ENCODE data around the gene REM2. TPM values are rescaled to one million over a fixed set of nuclear protein-coding genes. Genes with fewer than 3 reads are reported as not detected.
A peak's percentile ranks its signal among the peaks of the same experiment; 100 is the strongest.

The REM2 gene
- total and polyA plus RNA-seq, 2 donors (not counting 1 experiment from before 2014, with no cell fraction given), result 0.06 to 0.17 TPM

- no peaks in the 10 kb centered on the region for H3K9me3 ChIP-seq (ENCODE audit: control insufficient read depth, insufficient read depth, low read depth, low read length)
- peak overlapping the region; percentile 51 for H3K9ac ChIP-seq (ENCODE audit: insufficient read depth, low read length)
- H3K27me3 ChIP-seq (ENCODE audit: control insufficient read depth, insufficient read depth, low read length), result no peaks in the 10 kb centered on the region
- no peaks in the 10 kb centered on the region for H3K36me3 ChIP-seq (ENCODE audit: control insufficient read depth, insufficient read depth, low read length)
- peak overlapping the region; percentile 79 for H2AFZ ChIP-seq (ENCODE audit: low read length)
- peak; percentile 61 to 65 for DNase-seq (ENCODE audit: low read depth in 2 of 2)
- peak overlapping the region; percentile 15 to 79 (median 54) for H3K4me3 ChIP-seq (replicated peaks in 1 of 4; ENCODE audit: control extremely low read depth in 1 of 4, insufficient read depth in 1 of 4, low read depth in 3 of 4, low read length in 4 of 4)
- TF ChIP-seq CTCF (conservative IDR thresholded peaks at IDR 0.05 in 1 of 2, IDR thresholded peaks at IDR 0.05 in 1 of 2; ENCODE audit: low read depth in 1 of 2, low read length in 2 of 2), result no peak
- TF ChIP-seq EZH2 (IDR thresholded peaks at IDR 0.05; ENCODE audit: low read length, missing control alignments), result no peak
- H4K20me1 ChIP-seq (ENCODE audit: control insufficient read depth, extremely low read depth, insufficient read depth, low read length), result no peaks in the 10 kb centered on the region
- peaks cover 7% of the 10 kb centered on the region for H3K4me1 ChIP-seq (ENCODE audit: control insufficient read depth, extremely low read depth, insufficient read depth, low read length)
- H3K4me2 ChIP-seq (ENCODE audit: extremely low read depth, insufficient read depth, low read length), result peak overlapping the region; percentile 38
- H3K79me2 ChIP-seq (ENCODE audit: control insufficient read depth, insufficient read depth, low read length), result no peaks in the 10 kb centered on the region
- H3K27ac ChIP-seq (ENCODE audit: insufficient read depth, low read length), result peak overlapping the region; percentile 1
Observed at GRCh38 chr14:22886500-22887259, 3.7 kb downstream of the REM2 start.

GRCh38 chr14:22887260-22887989 is 4.4 kb downstream of the REM2 start:
- H3K9ac ChIP-seq (ENCODE audit: insufficient read depth, low read length), result peak overlapping the region; percentile 51

More at GRCh38 chr14:22887260-22887989, 4.4 kb downstream of the REM2 start:
- H3K36me3 ChIP-seq (ENCODE audit: control insufficient read depth, insufficient read depth, low read length), result no peaks in the 10 kb centered on the region
- H3K27ac ChIP-seq (ENCODE audit: insufficient read depth, low read length), result peak overlapping the region; percentile 1
- peak overlapping the region; percentile 38 for H3K4me2 ChIP-seq (ENCODE audit: extremely low read depth, insufficient read depth, low read length)
- H3K4me3 ChIP-seq (replicated peaks in 1 of 4; ENCODE audit: control extremely low read depth in 1 of 4, insufficient read depth in 1 of 4, low read depth in 3 of 4, low read length in 4 of 4), result peak overlapping the region; percentile 15 to 79 (median 41)
- DNase-seq (ENCODE audit: low read depth in 2 of 2), result peak; percentile 79 to 90
- no peaks in the 10 kb centered on the region for H3K79me2 ChIP-seq (ENCODE audit: control insufficient read depth, insufficient read depth, low read length)
- H3K9me3 ChIP-seq (ENCODE audit: control insufficient read depth, insufficient read depth, low read depth, low read length), result no peaks in the 10 kb centered on the region
- no peaks in the 10 kb centered on the region for H4K20me1 ChIP-seq (ENCODE audit: control insufficient read depth, extremely low read depth, insufficient read depth, low read length)
- peaks cover 5% of the 10 kb centered on the region for H3K4me1 ChIP-seq (ENCODE audit: control insufficient read depth, extremely low read depth, insufficient read depth, low read length)
- H2AFZ ChIP-seq (ENCODE audit: low read length), result peak overlapping the region; percentile 13
- TF ChIP-seq EZH2 (IDR thresholded peaks at IDR 0.05; ENCODE audit: low read length, missing control alignments) (no peak), CTCF (conservative IDR thresholded peaks at IDR 0.05 in 1 of 2, IDR thresholded peaks at IDR 0.05 in 1 of 2; ENCODE audit: low read depth in 1 of 2, low read length in 2 of 2) (no peak)
- H3K27me3 ChIP-seq (ENCODE audit: control insufficient read depth, insufficient read depth, low read length), result no peaks in the 10 kb centered on the region
